Frontal cortex (tissue), 4 donors: Measurements from ENCODE around the gene ATP5F1D. TPM values are rescaled to one million over a fixed set of nuclear protein-coding genes. Genes with fewer than 3 reads are reported as not detected.

Experiments used
- DNase-seq, 2 donors: peaks; one replicate each; pipeline ENCODE4 v3.0.0; 2012; ENCODE audit warnings: low spot score in 2 of 2
- FAIRE-seq: peaks from 2 replicates; lab custom pipeline; 2012; peaks lifted over from hg19 to GRCh38; lab: Jason Lieb, UNC
- total RNA-seq: library from RNA; depleted of rRNA; stranded (reverse); fragments of >200 nt; gene quantifications from one replicate; pipeline ENCODE4 v1.2.3, GENCODE V29; 2014
- donor health status: control.
- donor health status: control.
- donor health status: control.

ATP5F1D gene
- total RNA-seq, 1 donor from 2014 or later = 11.0 TPM

GRCh38 chr19:1266916-1267476 is 25.4 kb downstream of the ATP5F1D start:
- DNase-seq (peak; percentile 75 to 88), FAIRE-seq (no peak)

DNA sequence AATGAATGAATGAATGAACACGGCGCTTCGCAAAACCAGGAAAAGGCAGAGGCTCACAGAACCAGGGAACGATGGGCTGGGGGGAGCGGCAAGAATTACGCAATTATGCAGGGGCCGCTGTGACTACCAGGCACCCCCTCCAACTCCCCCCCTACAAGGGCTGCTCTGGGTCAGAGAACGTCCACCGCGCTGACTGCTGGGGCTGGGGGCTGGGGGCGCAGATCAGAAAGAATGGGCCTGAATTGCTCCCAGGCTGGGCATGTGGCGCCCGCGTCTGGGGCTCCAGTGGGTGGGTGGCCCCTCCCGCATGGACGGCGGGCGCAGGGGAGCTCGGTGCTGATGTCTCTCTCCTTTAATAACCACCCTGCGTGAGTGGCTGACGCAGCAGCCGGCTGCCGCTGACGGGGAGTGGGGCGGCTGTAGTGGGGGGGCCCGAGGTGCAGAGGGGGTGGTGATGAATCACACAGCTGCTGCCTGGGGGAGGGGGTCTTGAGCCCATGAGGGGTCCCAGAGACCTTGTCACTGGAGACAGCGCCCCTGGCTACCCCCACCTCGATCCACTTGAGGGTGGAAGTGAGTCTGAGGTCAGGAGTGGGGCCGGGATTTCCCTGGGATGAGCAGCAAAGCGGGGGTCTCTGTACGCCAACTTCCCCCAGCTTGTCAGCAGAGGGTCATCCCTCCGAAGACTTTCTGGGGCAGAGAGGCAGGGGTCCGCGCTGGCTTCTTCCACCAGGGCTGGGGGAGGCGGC is 26.1 kb downstream of the ATP5F1D start:
- DNase-seq = no peak
- no peak for FAIRE-seq

DNA sequence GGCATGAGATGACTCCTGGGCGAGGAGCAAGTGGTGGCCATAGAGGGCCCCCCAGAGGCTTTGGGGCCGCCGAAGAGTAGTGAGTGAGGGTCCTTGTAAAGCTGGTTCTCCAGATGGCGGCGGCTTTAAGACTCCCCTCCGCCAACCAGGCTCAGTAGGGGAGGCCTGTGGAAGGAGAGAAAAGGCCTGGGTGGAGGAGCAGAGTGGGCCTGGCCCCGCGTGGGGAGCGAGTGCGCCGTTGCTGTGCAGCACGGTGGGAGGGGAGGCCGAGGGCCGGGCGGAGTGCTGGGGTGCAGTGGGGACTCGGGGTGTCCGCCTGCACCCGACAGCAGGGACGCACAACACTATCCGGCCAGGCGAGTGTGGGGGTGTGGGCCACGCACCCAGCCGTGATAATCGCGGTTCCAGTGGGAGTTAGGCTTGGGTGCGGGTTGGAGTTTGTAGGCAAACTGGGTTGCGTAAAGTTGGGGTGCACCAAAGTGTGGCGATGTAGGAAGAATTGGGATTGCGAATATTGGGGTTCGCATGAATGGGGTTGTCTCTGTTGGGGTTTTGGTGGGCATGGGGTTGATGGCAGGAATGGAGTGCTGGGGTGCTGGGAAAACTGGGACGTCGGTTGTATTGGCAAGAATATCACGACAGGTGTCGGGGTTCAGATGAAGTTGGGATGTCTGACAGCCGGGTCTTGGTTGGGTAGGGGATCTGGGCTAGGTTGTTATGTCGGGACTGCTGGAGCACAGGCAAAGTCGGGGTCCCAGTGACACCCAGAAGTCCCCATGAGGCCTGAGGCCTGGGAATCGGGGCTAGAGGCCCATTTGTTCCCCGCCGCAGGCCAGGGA is 26.9 kb downstream of the ATP5F1D start:
- FAIRE-seq (no peak), DNase-seq (no peak)

GRCh38 chr19:1269065-1269477 is 27.5 kb downstream of the ATP5F1D start, which contains the start of gene CIRBP:
Gene CIRBP, plus strand, starts transcription at chr19:1269332. Its CDS starts 1,602 bp downstream, at chr19:1270934.
- FAIRE-seq (peak; percentile 80), DNase-seq (peak; percentile 99 to 100)

GRCh38 chr19:1269478-1270212 is 28.1 kb downstream of the ATP5F1D start:
- FAIRE-seq (no peak), DNase-seq (peak; percentile 78 to 88)

- FAIRE-seq (no peak), DNase-seq (no peak)
Measured at GRCh38 chr19:1270213-1270853, 28.8 kb downstream of the ATP5F1D start.

GRCh38 chr19:1270854-1271527 is 29.4 kb downstream of the ATP5F1D start:
- FAIRE-seq (no peak), DNase-seq (no peak)

GRCh38 chr19:1271528-1272422 is 30.2 kb downstream of the ATP5F1D start:
- no peak for FAIRE-seq

GRCh38 chr19:1272423-1273262 is 31.1 kb downstream of the ATP5F1D start:
- FAIRE-seq (no peak), DNase-seq (no peak)

More at GRCh38 chr19:1271528-1272422, 30.2 kb downstream of the ATP5F1D start:
- DNase-seq = no peak

- DNase-seq (no peak), FAIRE-seq (no peak)
Measured at GRCh38 chr19:1273263-1274041, 31.9 kb downstream of the ATP5F1D start.

DNA sequence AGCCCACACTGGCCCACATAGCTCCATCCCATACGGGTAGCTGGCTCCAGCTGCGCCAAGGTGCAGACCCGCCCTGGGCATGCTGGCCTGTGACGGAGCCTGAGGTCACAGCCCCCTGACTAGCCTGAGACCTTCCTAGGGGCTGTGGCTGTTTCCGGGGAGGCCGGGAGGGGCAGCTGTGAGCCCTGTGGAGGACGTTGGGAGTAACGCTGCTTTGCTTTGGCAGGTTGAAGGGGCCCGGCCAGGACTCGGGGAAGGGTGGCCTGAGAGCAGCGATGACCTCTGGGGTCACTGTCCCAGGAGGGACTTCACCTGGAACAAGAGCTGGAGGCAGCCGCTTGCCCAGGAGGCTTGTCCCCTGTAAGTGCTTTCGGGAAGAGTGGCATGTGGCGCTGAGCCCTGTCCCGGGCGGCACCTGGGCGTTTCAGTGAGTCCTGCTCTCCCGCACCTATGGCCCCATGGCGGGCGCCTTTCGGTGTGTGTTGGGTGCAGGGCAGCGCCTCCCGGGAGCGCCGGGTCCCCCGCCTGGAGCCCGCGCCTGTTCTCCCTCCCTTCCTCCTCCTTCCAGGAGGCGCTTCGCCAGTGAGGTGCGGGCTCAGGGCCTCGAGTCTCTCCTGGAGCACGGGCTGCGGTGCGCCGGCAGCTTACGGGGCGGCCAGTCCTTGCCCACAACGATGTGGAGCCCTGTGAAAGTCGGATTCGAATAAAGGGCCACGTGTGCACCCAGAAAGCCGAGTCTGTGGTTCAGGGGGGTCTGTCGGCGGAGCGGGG is 32.7 kb downstream of the ATP5F1D start:
- FAIRE-seq (no peak), DNase-seq (no peak)

DNA sequence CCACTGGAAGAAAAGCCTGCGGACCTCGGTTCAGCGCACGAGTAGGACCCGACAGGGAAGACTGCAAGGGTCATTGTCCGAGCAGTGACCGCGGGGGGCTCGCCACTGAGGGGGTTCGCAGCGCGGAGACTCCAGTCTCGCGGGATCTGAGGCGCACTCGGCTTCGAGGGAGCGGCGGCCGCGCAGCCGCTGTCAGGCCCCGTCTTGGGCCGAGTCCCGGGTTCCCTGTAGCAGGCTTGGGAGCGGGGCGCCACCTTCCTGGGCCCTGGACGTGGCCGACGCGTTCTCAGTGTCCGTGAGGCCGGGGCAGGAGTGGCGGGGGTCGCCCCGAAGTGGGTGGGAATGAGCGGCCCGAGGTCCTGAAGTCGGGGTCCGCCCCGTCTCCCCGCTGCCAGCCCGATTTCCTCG is 33.3 kb downstream of the ATP5F1D start:
- FAIRE-seq = no peak
- no peak for DNase-seq

DNA sequence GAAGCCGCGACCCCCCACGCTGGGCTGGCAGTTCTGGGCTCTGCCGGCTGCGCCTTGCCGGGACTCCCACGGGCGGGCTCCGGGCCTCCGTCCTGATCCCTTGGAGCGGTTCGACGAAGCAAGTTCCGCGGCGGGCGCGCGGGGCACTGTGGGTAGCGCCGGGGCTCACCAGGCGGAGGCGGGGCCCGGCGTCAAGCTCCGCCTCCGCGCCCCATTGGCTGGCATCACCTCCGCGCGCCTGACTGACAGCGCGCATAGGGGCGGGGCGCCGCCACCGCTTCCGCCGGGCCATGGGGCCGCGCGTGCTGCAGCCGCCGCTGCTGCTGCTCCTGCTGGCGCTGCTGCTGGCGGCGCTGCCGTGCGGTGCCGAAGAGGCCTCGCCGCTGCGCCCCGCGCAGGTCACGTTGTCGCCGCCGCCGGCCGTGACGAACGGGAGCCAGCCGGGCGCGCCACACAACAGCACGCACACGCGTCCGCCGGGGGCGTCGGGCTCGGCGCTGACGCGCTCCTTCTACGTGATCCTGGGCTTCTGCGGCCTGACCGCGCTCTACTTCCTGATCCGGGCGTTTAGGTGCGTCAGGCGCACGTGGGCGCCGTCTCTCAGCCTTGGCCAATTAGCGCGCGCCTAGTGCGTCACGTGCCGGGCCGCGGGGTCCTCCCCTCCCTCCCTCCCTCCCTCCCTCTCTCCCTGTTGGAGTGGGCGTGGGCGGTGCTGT is 33.9 kb downstream of the ATP5F1D start, which contains the start of gene FAM174C:
TSS of gene FAM174C (plus strand) at position 271 of the 716 bp plus-strand sequence. CDS start at position 291, 20 bp downstream.
- no peak for FAIRE-seq
- peak; percentile 97 to 99 for DNase-seq

DNA sequence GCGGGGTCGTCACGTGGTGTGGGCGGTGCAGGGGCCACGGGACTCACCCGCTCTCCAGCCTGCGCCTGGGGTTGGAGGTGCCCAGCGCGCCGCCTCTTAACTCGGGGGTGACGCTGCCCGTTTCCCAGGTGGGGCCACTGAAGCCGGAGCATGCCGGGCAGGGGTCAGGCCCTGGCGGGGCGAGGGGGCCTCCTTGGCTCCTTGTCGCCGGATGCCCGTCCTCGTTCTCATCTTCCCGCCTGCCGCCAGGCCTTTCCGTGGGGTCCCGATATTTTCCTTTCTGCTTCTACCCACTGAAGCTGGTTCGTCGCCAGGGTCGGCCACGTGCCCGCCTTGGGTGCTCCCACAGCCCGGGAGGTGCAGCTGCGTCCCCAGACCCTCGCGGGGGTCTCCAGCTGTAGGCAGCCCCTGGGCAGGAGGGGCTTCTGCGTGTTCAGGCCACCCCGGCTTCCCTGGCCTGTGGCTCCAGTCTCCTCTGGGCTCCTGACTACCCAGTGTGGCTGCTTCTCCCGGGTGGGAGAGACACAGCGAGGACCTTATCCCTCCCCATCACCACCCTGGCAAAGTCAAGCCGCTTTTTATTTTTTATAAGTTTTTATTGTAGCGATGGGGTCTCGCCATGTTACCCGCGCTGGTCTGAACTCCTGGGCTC is 34.6 kb downstream of the ATP5F1D start:
- DNase-seq (no peak), FAIRE-seq (no peak)
